ENCODE results near the gene PHLPP1. TPM values are rescaled to one million over a fixed set of nuclear protein-coding genes. Genes with fewer than 3 reads are reported as not detected.
"Not testable (repeated sequence)": the region's sequence is repeated elsewhere in the genome, so short reads cannot be mapped to it uniquely, and the experiment has no call there.

Gene PHLPP1
- total RNA-seq, 1 donor from 2014 or later = 29.6 TPM

DNA sequence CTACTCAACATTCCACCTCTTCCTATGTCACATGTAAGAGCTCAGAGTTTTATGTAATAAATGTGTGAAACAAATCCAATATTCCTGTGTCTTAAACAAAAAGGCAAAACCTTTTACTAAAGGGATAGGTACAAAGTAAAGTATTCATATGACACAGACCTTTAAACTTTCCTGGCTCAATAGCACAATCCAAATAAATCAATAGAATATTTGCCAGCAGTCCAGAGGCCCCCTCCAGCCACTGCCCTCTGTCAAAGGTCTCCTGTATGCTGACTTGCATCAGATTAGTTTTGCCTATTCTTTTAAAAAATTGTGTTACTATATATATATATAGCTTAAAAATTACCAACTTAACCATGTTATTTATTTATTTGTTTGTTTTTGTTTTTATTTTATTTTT, 17.7 kb upstream of the PHLPP1 start:
- no peaks in the 10 kb centered on the region for H3K36me3 Mint-ChIP-seq (ENCODE audit: low read depth)
- TF ChIP-seq, protein P1, sequence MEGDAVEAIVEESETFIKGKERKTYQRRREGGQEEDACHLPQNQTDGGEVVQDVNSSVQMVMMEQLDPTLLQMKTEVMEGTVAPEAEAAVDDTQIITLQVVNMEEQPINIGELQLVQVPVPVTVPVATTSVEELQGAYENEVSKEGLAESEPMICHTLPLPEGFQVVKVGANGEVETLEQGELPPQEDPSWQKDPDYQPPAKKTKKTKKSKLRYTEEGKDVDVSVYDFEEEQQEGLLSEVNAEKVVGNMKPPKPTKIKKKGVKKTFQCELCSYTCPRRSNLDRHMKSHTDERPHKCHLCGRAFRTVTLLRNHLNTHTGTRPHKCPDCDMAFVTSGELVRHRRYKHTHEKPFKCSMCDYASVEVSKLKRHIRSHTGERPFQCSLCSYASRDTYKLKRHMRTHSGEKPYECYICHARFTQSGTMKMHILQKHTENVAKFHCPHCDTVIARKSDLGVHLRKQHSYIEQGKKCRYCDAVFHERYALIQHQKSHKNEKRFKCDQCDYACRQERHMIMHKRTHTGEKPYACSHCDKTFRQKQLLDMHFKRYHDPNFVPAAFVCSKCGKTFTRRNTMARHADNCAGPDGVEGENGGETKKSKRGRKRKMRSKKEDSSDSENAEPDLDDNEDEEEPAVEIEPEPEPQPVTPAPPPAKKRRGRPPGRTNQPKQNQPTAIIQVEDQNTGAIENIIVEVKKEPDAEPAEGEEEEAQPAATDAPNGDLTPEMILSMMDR (conservative IDR thresholded peaks at IDR 0.05) = no peak
- peaks cover 9% of the 10 kb centered on the region for H3K9me3 Mint-ChIP-seq
- H3K27me3 Mint-ChIP-seq (ENCODE audit: low read depth) = no peaks in the 10 kb centered on the region
- H3K27ac Mint-ChIP-seq (ENCODE audit: unreplicated experiment) = no peak overlapping the region
- H3K4me1 Mint-ChIP-seq = no peaks in the 10 kb centered on the region
- DNase-seq (ENCODE audit: low read depth, low spot score) = no peak
- no peak overlapping the region for H3K4me3 Mint-ChIP-seq

DNA sequence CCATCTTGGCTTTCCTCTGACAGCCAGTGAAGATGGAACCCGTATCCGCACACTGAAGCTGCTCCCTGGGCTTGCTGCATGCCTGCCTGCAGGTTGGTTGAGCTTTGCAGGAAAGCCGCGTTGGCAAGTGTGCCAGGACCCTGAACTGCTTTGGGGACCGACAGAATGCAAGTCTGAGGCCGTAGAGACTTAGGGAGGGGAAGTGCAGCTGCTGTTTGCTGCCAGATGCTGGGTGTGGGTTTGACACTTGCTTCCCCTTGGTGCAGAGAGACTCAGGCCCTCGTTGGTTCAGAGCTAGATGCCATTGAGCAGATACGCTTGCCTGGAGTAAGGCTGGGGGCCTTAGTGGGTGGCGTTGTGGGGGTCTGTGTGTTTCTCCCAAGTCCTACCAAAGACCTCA, 13.1 kb upstream of the PHLPP1 start:
- Mint-ChIP-seq H3K4me1 (no peaks in the 10 kb centered on the region), H3K4me3 (no peak overlapping the region), H3K27ac (ENCODE audit: unreplicated experiment) (no peak overlapping the region), H3K27me3 (ENCODE audit: low read depth) (no peaks in the 10 kb centered on the region), H3K36me3 (ENCODE audit: low read depth) (no peaks in the 10 kb centered on the region), H3K9me3 (peaks cover 9% of the 10 kb centered on the region)
- TF ChIP-seq, protein P1 (conservative IDR thresholded peaks at IDR 0.05) = no peak
- no peak for DNase-seq (ENCODE audit: low read depth, low spot score)

DNA sequence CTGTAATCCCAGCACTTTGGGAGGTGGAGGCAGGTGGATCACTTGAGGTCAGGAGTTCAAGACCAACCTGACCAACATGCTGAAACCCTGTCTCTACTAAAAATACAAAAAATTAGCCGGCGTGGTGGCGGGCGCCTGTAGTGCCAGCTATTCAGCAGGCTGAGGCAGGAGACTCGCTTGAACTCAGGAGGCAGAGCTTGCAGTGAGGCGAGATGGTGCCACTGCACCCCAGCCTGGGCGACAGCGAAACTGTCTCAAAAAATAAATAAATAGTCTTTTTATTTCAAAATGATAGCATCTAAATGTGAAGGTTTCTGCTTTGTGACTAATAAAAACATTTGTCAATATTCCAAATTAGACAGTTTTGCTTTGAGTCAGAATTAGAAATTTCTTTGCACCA, 8.5 kb upstream of the PHLPP1 start:
- H3K27me3 Mint-ChIP-seq (ENCODE audit: low read depth); H3K9me3 Mint-ChIP-seq; H3K4me3 Mint-ChIP-seq; DNase-seq (ENCODE audit: low read depth, low spot score); H3K36me3 Mint-ChIP-seq (ENCODE audit: low read depth); H3K4me1 Mint-ChIP-seq; H3K27ac Mint-ChIP-seq (ENCODE audit: unreplicated experiment): not testable (repeated sequence)

DNA sequence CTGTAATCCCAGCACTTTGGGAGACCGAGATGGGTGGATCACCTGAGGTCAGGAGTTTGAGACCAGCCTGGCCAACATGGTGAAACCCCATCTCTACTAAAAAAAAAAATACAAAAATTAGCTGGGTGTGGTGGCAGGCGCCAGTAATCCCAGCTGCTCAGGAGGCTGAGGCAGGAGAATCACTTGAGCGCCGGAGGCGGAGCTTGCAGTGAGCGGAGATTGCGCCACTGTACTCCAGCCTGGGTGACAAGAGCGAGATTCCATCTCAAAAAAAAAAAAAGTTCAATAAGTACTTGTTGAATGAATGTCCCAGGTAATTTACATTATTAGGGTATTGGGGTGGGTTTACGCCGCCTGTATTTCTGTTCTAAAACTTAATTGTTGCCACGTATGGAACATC, 5.4 kb upstream of the PHLPP1 start:
- H3K4me3 Mint-ChIP-seq; H3K27ac Mint-ChIP-seq (ENCODE audit: unreplicated experiment); H3K4me1 Mint-ChIP-seq; H3K36me3 Mint-ChIP-seq (ENCODE audit: low read depth); DNase-seq (ENCODE audit: low read depth, low spot score); H3K9me3 Mint-ChIP-seq; H3K27me3 Mint-ChIP-seq (ENCODE audit: low read depth): not testable (repeated sequence)

DNA sequence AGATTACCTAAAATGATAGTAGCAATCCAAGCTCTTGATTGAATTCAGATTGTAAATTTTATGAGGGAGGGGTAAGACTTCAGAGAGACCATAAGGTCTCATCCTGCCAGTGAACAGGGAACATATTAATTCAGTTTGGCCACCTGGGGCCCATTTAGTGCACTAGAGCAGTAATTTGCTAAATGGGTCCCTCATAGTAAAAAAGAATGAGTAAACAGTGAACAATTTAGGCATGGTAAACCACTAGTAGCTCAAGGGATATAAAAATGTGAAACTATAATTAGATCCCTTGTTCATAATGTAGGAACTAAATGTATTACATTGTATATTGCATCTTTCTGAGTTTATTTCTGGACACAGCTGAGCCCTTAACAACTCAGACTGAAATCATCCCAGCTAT, 4.9 kb upstream of the PHLPP1 start:
- H3K4me1 Mint-ChIP-seq = peaks cover 10% of the 10 kb centered on the region
- DNase-seq (ENCODE audit: low read depth, low spot score) = no peak
- no peaks in the 10 kb centered on the region for H3K27me3 Mint-ChIP-seq (ENCODE audit: low read depth)
- TF ChIP-seq, protein P1 (conservative IDR thresholded peaks at IDR 0.05) = no peak
- H3K27ac Mint-ChIP-seq (ENCODE audit: unreplicated experiment) = no peak overlapping the region
- no peak overlapping the region for H3K4me3 Mint-ChIP-seq
- H3K36me3 Mint-ChIP-seq (ENCODE audit: low read depth) = no peaks in the 10 kb centered on the region
- no peaks in the 10 kb centered on the region for H3K9me3 Mint-ChIP-seq

DNA sequence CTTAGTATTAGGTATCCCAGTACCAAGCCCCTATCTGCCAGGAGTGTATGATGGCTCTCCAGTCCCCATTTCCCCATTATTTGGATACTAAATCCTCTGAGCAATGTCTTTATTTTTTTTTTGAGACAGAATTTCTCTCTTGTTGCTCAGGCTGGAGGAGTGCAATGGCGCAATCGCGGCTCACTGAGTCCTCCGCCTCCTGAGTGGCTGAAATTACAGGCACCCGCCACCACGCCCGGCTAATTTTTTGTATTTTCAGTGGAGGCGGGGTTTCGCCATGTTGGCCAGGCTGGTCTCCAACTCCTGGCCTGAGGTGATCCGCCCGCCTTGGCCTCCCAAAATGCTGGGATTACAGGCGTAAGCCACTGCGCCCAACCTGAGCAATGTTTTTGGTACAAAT, 3.6 kb upstream of the PHLPP1 start:
- Mint-ChIP-seq H3K9me3 (no peaks in the 10 kb centered on the region), H3K4me1 (peaks cover 10% of the 10 kb centered on the region), H3K4me3 (no peak overlapping the region), H3K27ac (ENCODE audit: unreplicated experiment) (no peak overlapping the region), H3K27me3 (ENCODE audit: low read depth) (no peaks in the 10 kb centered on the region), H3K36me3 (ENCODE audit: low read depth) (no peaks in the 10 kb centered on the region)
- TF ChIP-seq, protein P1 (conservative IDR thresholded peaks at IDR 0.05) = no peak
- DNase-seq (ENCODE audit: low read depth, low spot score) = no peak
